Stimulated activated CD8-positive, alpha-beta memory T cell treated with anti-CD3 and anti-CD28 coated beads, Interleukin-12 subunit alpha, Interleukin-12 subunit beta, amount 100 ng/mL, for 4 hours (primary cell): Measurements from ENCODE around the gene TJAP1.

Experiments used
- DNase-seq: peaks from one replicate; pipeline ENCODE4 v3.0.0-alpha.2; 2020; ENCODE audit warnings: low read depth

TJAP1 gene

GRCh38 chr6:43477235-43478007, at the start of gene TJAP1:
Gene TJAP1, plus strand, starts transcription at chr6:43477570. Its CDS starts 21,432 bp downstream, at chr6:43499002.
- peak; percentile 93 for DNase-seq

- no peak for DNase-seq
These were observed 49.2 kb upstream of the TJAP1 start for GRCh38 chr6:43428112-43428570.

GRCh38 chr6:43428874-43429273, 48.5 kb upstream of the TJAP1 start:
- no peak for DNase-seq

GRCh38 chr6:43432009-43432945, 45.1 kb upstream of the TJAP1 start:
- no peak for DNase-seq

GRCh38 chr6:43433148-43433547, 44.2 kb upstream of the TJAP1 start:
- no peak for DNase-seq

GRCh38 chr6:43434001-43434840, 43.1 kb upstream of the TJAP1 start:
- no peak for DNase-seq

GRCh38 chr6:43434943-43435342, 42.4 kb upstream of the TJAP1 start:
- DNase-seq: no peak

GRCh38 chr6:43435682-43436437, 41.5 kb upstream of the TJAP1 start:
- DNase-seq: no peak

- DNase-seq: no peak
These were observed 40.6 kb upstream of the TJAP1 start for GRCh38 chr6:43436577-43437282.

GRCh38 chr6:43437700-43438099, 39.7 kb upstream of the TJAP1 start:
- no peak for DNase-seq

- DNase-seq: no peak
These were observed 34.4 kb upstream of the TJAP1 start for GRCh38 chr6:43442935-43443334.

GRCh38 chr6:43444036-43444435, 33.3 kb upstream of the TJAP1 start:
- DNase-seq: no peak

GRCh38 chr6:43444582-43444981, 32.8 kb upstream of the TJAP1 start:
- no peak for DNase-seq

GRCh38 chr6:43445576-43445975, 31.8 kb upstream of the TJAP1 start:
- DNase-seq: no peak

GRCh38 chr6:43447604-43448003, 29.8 kb upstream of the TJAP1 start:
- DNase-seq: no peak

GRCh38 chr6:43448916-43449315, 28.5 kb upstream of the TJAP1 start:
- DNase-seq: no peak

- no peak for DNase-seq
These were observed 26.7 kb upstream of the TJAP1 start for GRCh38 chr6:43450699-43451131.

GRCh38 chr6:43451348-43451747, 26.0 kb upstream of the TJAP1 start:
- no peak for DNase-seq

- no peak for DNase-seq
These were observed 25.4 kb upstream of the TJAP1 start for GRCh38 chr6:43451939-43452338.

GRCh38 chr6:43452896-43453295, 24.5 kb upstream of the TJAP1 start:
- DNase-seq: no peak

GRCh38 chr6:43453831-43454230, 23.5 kb upstream of the TJAP1 start:
- DNase-seq: no peak
